MM.1S (cell line): ENCODE measurements around the gene NFILZ.

Source experiments
- DNase-seq: peaks from one replicate; pipeline ENCODE4 v3.0.0-alpha.2; 2015
- H2AFZ ChIP-seq: fragments of 300-600 bp; sonication (generic); 2 replicates; pipeline ENCODE4 v1.6.0; 2016; ENCODE audit warnings: antibody characterized with exemption, low read length
- H3F3A ChIP-seq: fragments of 300-600 bp; sonication (generic); 2 replicates; pipeline ENCODE4 v1.6.1; 2016; ENCODE audit warnings: mild to moderate bottlenecking, antibody characterized with exemption, low read length, moderate library complexity, mixed read lengths; ENCODE audit not compliant: insufficient read depth
- H3K27ac ChIP-seq: fragments of 300-600 bp; sonication (generic); 2 replicates; pipeline ENCODE4 v1.5.1; 2016; ENCODE audit warnings: mild to moderate bottlenecking, low read length
- H3K27me3 ChIP-seq: fragments of 300-600 bp; sonication (generic); replicated peaks from 2 replicates; pipeline ENCODE4 v1.6.0; 2016; ENCODE audit warnings: low read length; ENCODE audit not compliant: insufficient read depth
- H3K36me3 ChIP-seq: fragments of 300-600 bp; sonication (generic); replicated peaks from 2 replicates; pipeline ENCODE4 v1.6.1; 2016; ENCODE audit warnings: mild to moderate bottlenecking, low read length, mixed read lengths; ENCODE audit not compliant: insufficient read depth
- H3K4me1 ChIP-seq: fragments of 300-600 bp; sonication (generic); 2 replicates; pipeline ENCODE4 v1.6.1; 2016; ENCODE audit warnings: low read length, mixed read lengths
- H3K4me2 ChIP-seq: fragments of 300-600 bp; sonication (generic); 2 replicates; pipeline ENCODE4 v1.6.0; 2016; ENCODE audit warnings: low read depth, low read length
- H3K4me3 ChIP-seq: fragments of 300-600 bp; sonication (generic); 2 replicates; pipeline ENCODE4 v1.5.1; 2016; ENCODE audit warnings: low read length, mixed read lengths
- H3K79me2 ChIP-seq: fragments of 300-600 bp; sonication (generic); 2 replicates; pipeline ENCODE4 v1.6.1; 2016; ENCODE audit warnings: mixed run types, low read length, mixed read lengths
- H3K9ac ChIP-seq: fragments of 300-600 bp; sonication (generic); 2 replicates; pipeline ENCODE4 v1.6.1; 2016; ENCODE audit warnings: low read length, mixed read lengths
- H3K9me2 ChIP-seq: fragments of 300-600 bp; sonication (generic); replicated peaks from 2 replicates; pipeline ENCODE4 v1.6.1; 2016; ENCODE audit warnings: mild to moderate bottlenecking, low read length, mixed read lengths; ENCODE audit not compliant: insufficient read depth
- H3K9me3 ChIP-seq: fragments of 300-600 bp; sonication (generic); replicated peaks from 2 replicates; pipeline ENCODE4 v1.6.1; 2016; ENCODE audit warnings: mild to moderate bottlenecking, low read length, mixed read lengths; ENCODE audit not compliant: insufficient read depth
- H4K20me1 ChIP-seq: fragments of 300-600 bp; sonication (generic); 2 replicates; pipeline ENCODE4 v1.6.1; 2016; ENCODE audit warnings: mild to moderate bottlenecking, low read length, moderate library complexity, mixed read lengths; ENCODE audit not compliant: insufficient read depth
- CTCF ChIP-seq: fragments of 300-600 bp; sonication (generic); IDR thresholded peaks from 2 replicates; pipeline ENCODE4 v1.5.1; 2016; ENCODE audit warnings: antibody characterized with exemption, low read length, mixed read lengths
- EZH2 ChIP-seq: fragments of 300-600 bp; sonication (generic); optimal IDR thresholded peaks from 2 replicates; pipeline ENCODE3; 2017; ENCODE audit warnings: low read depth, mild to moderate bottlenecking, antibody characterized with exemption, low read length, mixed read lengths
- EZH2phosphoT487 ChIP-seq: fragments of 300-600 bp; sonication (generic); IDR thresholded peaks from 2 replicates; pipeline ENCODE4 v1.6.1; 2018; ENCODE audit warnings: antibody characterized with exemption, low read length

The NFILZ gene

DNA sequence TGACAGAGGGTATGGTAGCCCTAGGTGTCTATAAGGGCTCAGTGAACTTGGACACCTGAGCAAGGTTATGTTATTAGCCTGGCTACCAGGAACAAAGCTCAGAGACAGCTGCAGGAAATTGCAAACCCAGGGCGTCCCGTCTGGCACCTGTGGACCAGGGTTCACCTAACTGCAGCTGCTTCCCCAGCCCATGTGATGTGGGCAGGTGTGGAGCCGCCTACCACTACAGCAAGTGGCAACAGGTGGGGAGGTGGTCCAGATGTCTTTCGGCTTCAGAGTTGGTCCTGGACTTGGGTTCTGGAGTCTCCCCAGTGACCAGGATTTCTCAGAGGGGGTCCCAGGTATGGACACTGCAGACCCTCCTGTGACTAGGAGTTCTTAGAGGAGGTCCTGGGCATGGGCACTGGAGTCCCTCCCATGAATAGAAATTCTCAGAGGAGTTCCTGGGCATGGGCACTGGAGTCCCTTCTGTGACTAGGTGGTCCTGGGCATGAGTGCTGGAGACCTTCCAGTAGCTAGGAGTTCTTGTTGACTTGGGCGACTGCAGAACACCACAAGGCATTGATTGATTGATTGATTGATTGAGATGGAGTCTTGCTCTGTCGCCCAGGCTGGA is 43.0 kb downstream of the NFILZ start:
- Histone ChIP-seq H3K27me3 (peaks cover 33% of the 10 kb centered on the region), H3K4me1 (no peaks in the 10 kb centered on the region), H3K4me2 (no peak overlapping the region), H4K20me1 (no peaks in the 10 kb centered on the region), H3F3A (no peaks in the 10 kb centered on the region), H3K36me3 (no peaks in the 10 kb centered on the region), H3K27ac (no peak overlapping the region; the same call in 1 of the 2 replicates), H2AFZ (no peak overlapping the region), H3K9ac (no peak overlapping the region), H3K4me3 (no peak overlapping the region), H3K79me2 (no peaks in the 10 kb centered on the region), H3K9me2 (no peaks in the 10 kb centered on the region), H3K9me3 (no peaks in the 10 kb centered on the region)
- no peak for TF ChIP-seq EZH2
- no peak for TF ChIP-seq EZH2phosphoT487
- TF ChIP-seq CTCF = no peak
- DNase-seq = peak; percentile 48

DNA sequence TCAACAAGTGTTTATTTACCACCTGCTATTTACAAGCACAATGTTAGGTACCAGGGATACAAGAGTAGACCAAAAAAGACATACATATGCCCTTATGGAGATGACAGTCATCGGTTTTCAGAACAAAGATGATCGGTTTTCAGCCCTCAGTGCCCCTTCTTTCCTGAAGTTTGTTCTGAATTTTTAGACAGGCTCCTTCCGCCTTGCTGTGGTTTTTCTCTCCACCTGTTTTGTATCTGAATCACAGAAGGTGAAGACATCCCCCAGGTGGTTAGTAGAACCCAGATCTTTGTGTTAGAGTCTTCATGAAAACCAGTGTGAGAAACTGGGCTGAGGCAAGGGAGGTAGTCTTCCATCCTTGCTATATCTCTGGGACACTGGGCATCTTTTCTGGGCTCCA is 44.6 kb downstream of the NFILZ start:
- Histone ChIP-seq H3K36me3 (no peaks in the 10 kb centered on the region), H3K4me3 (no peak overlapping the region), H3K27ac (no peak overlapping the region), H3F3A (no peaks in the 10 kb centered on the region), H3K27me3 (peaks cover 18% of the 10 kb centered on the region; the same call in 1 of the 2 replicates), H3K4me1 (no peaks in the 10 kb centered on the region), H3K9ac (no peak overlapping the region), H3K9me3 (no peaks in the 10 kb centered on the region), H3K9me2 (no peaks in the 10 kb centered on the region), H2AFZ (no peak overlapping the region), H3K79me2 (no peaks in the 10 kb centered on the region), H4K20me1 (no peaks in the 10 kb centered on the region), H3K4me2 (no peak overlapping the region)
- DNase-seq = no peak
- no peak for TF ChIP-seq EZH2
- no peak for TF ChIP-seq EZH2phosphoT487
- no peak for TF ChIP-seq CTCF

GRCh38 chr19:8678244-8678807 is 47.9 kb downstream of the NFILZ start:
- Histone ChIP-seq H3K4me3 (no peak overlapping the region), H3K9me2 (no peaks in the 10 kb centered on the region), H3K9me3 (no peaks in the 10 kb centered on the region), H4K20me1 (no peaks in the 10 kb centered on the region), H3K27me3 (0 out of 2 replicates have a peak, but pooled peaks cover 11% of the 10 kb centered on the region), H3K36me3 (no peaks in the 10 kb centered on the region), H3K79me2 (no peaks in the 10 kb centered on the region), H3K27ac (no peak overlapping the region), H2AFZ (no peak overlapping the region), H3F3A (no peaks in the 10 kb centered on the region), H3K4me1 (no peaks in the 10 kb centered on the region), H3K4me2 (no peak overlapping the region), H3K9ac (no peak overlapping the region)
- no peak for DNase-seq
- TF ChIP-seq EZH2 (no peak), CTCF (no peak), EZH2phosphoT487 (no peak)
